NCI-H510A (cell line): ENCODE data around the gene PEX16.

ENCODE experiments used
- DNase-seq: peaks from one replicate; lab custom pipeline; 2025; lab: John Stamatoyannopoulos, UW

Gene PEX16

GRCh38 chr11:45876401-45876800, 41.3 kb downstream of the PEX16 start:
- DNase-seq = no peak

GRCh38 chr11:45872651-45873356, 44.9 kb downstream of the PEX16 start:
- DNase-seq = no peak

- no peak for DNase-seq
Observed at GRCh38 chr11:45871638-45872037, 46.0 kb downstream of the PEX16 start.

GRCh38 chr11:45870706-45871105, 47.0 kb downstream of the PEX16 start:
- DNase-seq = no peak

GRCh38 chr11:45869551-45869950, 48.1 kb downstream of the PEX16 start:
- no peak for DNase-seq

GRCh38 chr11:45864041-45864440, 53.6 kb downstream of the PEX16 start:
- no peak for DNase-seq

- no peak for DNase-seq
Observed at GRCh38 chr11:45860764-45861510, 56.7 kb downstream of the PEX16 start.

GRCh38 chr11:45860348-45860747, 57.3 kb downstream of the PEX16 start:
- no peak for DNase-seq
